Measurements from ENCODE around the gene TSHR.
"Not testable (repeated sequence)": the region's sequence is repeated elsewhere in the genome, so short reads cannot be mapped to it uniquely, and the experiment has no call there.

The TSHR gene

DNA sequence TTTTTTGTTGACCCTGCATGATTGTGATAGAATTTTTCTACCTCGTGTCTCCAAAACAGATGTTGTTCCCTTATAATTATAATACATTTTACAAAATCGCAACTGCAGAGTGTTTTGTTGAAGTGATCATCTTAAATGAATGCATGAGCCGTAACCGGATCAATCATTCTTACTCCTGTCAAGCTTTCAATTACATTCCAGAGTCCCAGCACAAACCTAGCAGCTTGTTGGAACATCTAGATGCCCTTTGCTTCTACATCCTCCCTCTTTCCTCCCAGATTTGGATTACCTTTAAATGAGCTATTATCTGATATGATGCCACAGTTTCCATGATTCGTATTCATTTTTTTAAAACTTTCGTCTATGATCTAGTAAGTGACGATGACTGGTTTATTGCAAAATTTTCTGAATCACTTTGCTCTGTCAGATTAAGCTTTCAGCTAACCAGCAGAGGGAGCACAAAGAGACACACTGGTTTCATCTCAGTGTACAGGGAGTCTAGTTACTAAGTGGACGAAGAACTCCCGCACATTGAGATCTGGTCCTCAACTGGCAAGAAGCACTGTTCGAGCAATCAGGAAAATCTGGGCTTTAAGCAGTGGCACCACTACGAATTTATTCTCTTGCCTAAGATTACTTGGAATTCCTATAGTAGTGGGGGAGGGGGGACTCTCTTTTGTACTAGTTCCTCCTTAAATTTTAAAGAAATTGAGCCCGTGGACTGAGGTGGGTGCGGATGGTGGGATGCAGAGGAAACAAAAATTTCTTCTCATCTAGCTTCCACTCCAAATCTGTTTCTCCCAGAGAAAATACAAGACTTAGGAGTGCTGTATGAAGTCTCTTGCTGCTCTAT is 40.9 kb downstream of the TSHR start:
- DNase-seq (ENCODE audit: low read depth in 2 of 2), result no peak

DNA sequence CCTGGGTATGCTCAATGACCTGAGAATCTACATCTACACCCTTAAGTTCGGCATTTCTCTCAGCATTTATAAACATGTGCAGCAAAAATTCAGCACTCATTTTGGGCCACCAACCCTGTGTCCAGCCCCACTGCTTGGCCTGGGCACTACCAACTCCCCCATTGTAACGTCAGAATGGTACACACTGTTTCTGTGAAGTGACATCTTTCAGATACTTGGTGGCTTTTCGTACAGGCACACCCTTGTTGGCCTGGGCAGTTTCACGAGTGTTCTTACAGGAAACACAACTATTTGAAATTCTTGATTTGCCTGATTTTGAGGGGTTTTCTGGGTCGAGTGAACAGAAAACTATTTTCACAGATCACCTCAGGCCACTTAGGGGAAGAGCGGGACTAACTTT is 46.0 kb downstream of the TSHR start:
- DNase-seq (ENCODE audit: low read depth in 2 of 2), result no peak

DNA sequence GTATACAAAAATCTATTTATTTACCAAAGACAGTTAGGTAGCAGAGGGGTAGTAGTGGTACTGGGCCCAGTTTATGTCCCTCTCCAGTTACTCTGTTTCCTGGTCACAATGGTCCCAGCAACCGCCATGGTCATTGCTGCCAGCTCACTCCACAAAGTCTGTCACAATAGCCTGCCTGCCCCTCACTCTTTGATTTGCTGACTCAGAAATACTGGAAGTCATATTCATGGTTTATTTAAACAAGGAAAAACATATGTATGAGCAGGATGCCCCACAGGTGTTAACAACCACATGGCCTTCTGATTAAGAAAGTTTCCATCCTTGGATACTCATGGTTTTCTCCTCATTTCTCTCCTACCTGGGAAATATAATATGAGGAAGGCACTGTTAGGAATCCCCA is 49.2 kb downstream of the TSHR start:
- no peak for DNase-seq (ENCODE audit: low read depth in 2 of 2)

DNA sequence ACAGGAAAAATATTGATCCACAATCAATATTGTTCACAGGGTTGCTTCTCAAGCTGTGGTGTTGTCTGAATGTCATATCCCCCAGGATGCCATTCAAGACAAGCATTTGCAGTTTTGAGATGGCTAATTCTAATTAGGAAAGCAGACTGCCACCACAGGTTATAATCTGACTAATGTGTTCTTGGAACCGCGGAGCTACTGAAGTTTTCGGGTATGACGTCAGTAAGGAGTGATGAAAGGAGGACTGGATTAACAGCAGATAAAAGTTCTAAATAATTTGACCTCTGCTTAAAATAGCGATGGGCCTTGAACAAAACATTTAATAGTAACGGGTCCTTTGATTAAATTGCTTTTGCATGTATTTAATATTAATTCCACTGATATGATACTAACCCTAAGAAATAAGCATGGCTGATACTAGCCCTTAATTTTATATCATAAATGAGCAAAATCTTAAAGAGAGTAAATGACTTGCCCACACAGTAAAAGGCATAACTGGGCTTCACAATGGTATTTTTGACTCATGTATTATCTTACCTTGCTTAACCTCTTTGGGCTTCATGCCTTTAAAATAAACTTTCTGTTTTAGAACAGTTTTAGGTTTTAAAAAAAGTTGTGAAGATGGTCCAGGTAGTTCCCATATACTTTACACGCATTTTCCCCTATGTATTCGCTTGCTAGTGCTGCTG is 50.3 kb downstream of the TSHR start:
- no peak for DNase-seq (ENCODE audit: low read depth in 2 of 2)

DNA sequence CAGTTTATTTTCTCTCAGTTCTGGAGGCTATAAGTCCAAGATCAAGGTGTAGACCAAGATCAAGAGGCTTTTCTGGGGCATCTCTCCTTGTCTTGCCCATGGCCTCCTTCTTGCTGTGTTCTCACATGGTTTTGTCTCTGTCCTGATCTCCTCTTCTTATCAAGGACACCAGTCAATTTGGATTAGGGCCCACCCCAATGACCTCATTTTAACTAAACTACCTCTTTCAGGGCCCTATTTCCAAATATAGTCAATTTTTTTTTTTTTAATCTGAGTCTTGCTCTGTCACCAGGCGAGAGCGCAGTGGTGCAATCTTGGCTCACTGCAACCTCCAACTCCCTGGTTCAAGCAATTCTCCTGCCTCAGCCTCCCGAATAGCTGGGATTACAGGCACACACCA is 50.8 kb downstream of the TSHR start:
- DNase-seq (ENCODE audit: low read depth in 2 of 2), result no peak

DNA sequence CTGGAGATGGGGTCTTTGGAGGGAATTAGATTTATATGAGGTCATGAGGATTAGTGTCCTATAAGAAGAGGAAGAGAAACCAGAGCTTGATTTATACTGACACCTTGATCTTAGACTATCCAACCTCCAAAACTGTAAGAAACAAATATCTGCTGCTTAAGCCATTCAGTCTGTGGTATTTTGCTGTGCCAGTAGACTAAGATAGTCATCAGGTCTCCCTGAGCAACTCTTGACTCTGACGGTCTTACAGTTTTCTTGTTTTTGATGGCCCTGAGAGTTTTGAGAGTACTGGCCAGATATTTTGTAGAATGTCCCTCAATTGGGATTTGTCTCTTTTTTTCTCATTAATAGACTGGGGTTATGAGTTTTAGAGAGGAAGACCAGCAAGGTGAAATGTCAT is 51.7 kb downstream of the TSHR start:
- DNase-seq (ENCODE audit: low read depth in 2 of 2), result no peak

DNA sequence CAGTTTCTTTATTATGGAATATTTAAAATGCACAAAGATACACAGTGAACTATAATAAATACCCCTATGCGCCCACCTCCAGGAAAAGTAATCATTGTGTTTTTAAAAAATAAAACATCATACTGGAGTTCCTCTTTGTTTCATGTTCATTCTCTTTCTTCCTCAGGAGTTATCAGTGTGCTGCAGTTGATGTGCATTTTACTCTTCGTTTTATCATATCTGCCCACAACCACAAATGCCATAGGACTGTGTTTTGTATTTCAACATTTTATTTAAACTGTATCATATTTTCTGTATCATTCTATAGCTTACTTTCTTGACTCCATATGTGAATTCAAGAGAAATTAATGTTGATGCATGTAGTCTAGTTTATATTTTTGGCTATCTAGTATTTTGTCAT is 53.9 kb downstream of the TSHR start:
- DNase-seq (ENCODE audit: low read depth in 2 of 2), result no peak

DNA sequence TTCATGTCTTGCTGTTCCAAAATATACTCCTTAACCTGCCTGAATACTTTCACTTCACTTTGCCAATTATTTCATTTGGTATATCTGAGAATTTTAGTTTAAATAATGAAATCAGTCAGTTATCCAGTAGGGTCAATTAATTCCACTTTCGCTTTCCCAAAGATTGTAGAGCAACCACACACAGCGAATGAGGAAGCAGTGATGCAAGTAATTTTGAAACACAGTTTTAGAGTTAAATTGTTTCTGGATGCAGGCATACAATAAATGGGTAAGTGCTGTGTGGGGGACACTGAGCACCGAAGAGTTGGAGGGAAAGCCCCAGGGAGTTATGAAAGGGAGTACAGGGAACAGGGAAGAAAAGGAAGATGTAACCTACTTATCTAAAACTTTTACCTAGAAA is 62.8 kb downstream of the TSHR start:
- no peak for DNase-seq (ENCODE audit: low read depth in 2 of 2)

DNA sequence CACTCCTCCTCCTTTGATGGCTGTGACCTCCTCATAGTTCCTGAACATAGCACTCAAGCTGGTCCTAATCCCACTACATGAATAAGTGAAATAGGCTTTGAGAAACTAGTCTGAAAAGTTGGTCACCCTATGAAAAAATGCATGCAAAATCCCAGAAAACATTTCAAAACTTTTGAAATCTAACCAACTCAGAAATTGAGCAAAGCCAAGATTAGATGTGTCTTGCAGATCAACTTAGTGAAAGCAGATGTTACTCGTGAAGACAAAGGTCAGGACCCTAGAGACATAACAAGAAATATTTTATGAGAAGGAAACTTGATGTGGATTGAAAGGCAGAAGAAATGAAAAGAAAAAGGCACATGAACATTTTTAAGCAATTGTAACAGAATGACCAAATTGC is 63.3 kb downstream of the TSHR start:
- no peak for DNase-seq (ENCODE audit: low read depth in 2 of 2)

DNA sequence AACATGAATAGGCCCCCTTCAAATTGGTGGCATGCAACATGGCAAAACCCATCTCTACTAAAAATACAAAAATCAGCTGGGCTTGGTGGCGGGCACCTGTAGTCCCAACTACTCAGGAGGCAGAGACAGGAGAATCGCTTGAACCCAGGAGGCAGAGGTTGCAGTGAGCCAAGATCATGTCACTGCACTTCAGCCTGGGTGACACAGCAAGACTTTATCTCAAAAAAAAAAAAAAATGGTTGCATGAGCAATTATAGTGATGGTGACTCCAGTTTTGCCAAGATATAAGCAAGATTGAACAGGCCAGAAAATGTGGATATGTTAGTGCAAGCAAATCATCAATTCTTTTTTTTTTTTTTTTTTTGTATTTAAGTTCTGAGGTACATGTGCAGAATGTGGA is 63.7 kb downstream of the TSHR start:
- DNase-seq (ENCODE audit: low read depth in 2 of 2), result not testable (repeated sequence)

DNA sequence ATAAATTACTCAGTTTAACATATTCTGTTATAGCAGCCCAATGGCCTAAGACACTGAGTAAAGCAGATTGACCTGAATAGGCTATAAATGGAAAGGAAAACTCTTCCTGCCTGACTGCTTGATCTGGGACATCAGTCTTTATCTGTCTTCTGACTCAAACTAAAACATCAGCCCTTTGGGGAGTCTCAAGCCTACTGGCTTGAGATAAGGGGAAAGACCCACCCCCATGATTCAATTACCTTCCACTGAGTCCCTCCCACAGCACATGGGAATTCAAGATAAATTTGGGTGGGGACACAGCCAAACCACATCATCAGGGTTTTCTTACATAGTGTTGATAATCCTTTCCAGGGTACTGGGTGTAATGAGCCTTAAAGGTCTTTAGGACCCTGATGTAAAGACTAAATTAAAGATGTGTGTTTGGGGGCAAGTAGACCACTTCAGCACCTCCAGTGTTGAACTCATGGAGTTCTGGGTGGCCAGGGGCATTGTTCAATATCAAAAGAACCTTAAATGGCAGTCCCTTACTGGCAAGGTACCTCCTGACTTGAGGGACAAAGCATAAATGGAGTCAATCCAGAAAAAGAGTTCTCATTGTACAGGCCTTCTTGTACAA is 67.8 kb downstream of the TSHR start:
- DNase-seq (ENCODE audit: low read depth in 2 of 2), result no peak

DNA sequence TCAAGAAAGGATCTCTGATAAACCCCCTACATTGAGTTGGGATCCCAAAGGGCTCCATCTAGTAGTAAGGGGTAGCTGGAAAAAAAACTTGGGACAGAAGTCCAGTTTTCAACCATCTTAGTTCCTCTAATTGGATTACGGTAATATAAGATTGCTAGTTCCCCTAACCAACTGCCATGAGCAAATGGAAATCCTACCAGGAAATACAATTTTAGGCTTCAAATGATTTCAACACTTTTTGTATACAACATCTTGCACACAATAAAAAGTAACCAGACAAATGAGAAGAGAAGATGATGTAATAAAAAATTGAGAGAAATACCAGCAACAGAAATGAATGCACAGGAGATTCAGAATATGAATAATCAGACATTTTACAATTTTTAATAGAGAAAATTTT is 73.0 kb downstream of the TSHR start:
- no peak for DNase-seq (ENCODE audit: low read depth in 2 of 2)

DNA sequence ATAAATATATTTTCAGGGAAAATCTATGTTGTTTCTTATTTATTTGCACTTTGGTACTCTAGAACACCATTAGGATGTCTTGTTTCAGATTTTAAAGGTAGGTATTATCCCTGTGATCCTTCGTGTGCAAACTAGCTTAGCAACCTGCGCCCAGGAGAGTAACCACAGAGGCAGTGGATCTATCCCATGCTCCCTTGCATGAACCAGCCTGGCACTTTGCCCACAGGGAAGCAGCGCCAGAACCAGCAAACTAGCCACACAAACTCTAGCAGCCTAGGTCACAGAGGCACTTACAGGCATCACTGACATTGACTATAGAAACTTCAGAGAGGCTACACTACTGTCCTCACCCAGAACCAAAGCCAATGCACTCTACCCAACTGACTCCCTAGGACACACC is 76.1 kb downstream of the TSHR start:
- DNase-seq (ENCODE audit: low read depth in 2 of 2), result no peak

DNA sequence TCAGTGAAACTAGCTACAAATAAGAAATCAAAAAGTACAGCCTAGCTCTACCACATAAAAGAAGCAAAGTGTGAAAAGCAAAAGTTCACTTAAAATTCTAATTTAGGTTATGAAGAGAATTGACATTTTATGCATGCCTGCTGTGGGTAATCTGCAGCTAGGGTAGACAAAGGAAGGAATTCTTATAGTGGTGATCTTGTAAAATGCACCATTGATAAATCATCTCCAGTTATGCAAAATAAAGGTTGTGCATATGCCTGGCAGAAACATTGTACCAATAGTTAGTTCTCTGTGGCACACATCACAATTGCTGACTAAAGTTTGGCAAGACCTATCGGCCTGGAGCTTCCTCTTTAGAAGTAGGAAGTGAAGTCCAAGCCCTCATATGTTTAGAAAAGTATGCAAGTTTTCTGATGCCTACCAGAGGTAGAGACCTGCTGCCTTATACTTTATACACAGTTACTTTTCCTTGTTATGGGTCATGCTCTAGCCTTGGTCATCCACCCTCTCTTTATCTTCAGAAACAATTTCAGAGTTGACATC is 78.3 kb downstream of the TSHR start:
- DNase-seq (ENCODE audit: low read depth in 2 of 2), result no peak

DNA sequence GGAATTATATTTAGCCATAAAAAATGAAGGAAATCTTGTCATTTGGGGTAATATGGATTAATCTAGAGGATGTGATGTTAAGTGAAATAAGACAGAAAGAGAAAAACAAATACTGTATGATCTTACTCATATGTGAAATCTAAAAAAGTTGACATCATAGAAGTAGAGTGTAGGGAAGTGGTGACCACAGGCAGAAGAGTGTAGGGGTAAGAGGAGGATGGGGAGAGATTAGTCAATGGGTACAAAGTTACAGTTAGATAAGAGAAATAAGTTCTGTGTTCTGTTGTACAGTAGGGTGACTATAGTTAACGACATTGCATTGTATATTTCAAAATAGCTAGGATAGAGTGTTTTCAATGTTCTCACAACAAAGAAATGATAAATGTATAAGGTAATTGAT is 87.0 kb downstream of the TSHR start:
- DNase-seq (ENCODE audit: low read depth in 2 of 2), result no peak

DNA sequence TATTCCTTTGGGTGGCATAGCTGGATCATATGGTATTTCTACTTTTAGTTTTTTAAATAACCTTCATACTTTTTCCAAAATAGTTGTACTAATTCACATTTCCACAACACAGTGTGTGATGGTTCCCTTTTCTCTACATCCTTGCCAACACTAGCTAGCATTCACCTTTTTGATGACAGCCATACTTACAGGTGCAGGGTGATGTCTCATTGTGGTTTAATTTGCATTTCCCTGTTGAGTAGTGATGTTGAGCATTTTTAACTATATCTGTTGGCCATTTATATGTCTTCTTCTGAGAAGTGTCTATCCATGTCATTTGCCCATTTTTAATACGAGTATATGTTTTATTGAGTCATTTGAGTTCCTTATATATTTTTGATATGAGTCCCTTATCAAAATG is 96.1 kb downstream of the TSHR start:
- no peak for DNase-seq (ENCODE audit: low read depth in 2 of 2)

DNA sequence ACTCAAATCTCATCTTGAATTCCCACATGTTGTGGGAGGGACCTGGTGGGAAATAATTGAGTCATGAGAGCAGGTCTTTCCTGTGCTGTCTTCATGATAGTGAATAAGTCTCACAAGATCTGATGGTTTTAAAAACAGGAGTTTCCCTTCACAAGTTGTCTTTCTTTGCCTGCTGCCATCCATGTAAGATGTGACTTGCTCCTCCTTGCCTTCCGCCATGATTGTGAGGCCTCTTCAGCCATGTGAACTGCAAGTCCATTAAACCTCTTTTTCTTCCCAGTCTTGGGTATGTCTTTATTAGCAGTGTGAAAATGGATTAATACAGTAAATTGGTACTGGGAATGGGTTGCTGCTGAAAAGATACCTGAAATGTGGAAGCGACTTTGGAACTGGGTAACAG is 98.6 kb downstream of the TSHR start:
- not testable (repeated sequence) for DNase-seq (ENCODE audit: low read depth in 2 of 2)

DNA sequence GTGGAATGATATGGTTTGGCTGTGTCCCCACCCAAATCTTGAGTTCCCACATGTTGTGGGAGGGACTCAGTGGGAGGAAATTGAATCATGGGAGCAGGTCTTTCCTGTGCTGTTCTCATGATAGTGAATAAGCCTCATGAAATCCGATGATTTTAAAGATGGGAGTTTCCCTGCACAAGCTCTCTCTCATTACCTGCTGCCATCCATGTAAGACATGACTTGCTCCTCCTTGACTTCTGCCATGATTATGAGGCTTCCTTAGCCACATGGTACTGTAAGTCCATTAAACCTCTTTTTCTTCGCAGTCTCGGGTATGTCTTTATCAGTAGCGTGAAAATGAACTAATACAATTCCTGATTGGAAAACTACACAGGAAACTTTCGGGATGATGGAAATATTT is 100.5 kb downstream of the TSHR start:
- no peak for DNase-seq (ENCODE audit: low read depth in 2 of 2)

DNA sequence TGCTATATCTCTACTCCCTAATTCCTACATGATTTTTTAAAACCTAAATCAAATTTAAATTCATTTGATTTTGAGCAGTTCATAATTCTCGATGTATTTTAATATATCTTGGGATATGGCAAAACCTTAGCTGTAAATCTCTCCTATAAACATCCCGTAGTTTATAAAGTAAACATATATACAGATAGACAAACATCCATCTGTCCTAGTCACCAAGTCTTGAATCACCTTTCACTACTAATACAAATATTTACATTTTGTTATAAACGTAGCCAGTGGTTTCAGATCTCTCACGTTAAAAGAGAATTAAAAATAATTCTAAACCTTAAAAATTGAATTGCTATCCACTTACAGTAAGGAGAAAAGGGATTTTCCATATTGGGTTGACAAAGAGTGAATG is 107.0 kb downstream of the TSHR start:
- DNase-seq (ENCODE audit: low read depth in 2 of 2), result no peak

DNA sequence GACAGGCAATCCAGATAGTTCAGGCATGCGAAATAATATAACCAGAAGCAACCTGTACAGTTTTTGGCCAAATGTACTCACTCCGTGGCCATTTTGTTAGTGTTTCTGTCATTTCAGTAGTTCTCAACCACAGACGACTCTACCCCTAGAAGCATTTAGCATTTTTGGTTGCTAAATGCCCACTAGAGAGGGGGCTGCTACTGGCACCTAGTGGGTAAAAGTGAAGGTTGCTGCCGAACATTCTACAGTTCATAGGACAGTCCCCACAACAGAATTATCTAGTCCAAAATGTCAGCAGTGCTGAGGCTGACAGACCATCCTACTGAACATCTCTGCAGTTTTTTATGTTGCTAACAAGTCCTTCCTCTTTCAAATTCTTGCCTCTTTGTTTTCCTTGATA is 107.4 kb downstream of the TSHR start:
- DNase-seq (ENCODE audit: low read depth in 2 of 2), result no peak

DNA sequence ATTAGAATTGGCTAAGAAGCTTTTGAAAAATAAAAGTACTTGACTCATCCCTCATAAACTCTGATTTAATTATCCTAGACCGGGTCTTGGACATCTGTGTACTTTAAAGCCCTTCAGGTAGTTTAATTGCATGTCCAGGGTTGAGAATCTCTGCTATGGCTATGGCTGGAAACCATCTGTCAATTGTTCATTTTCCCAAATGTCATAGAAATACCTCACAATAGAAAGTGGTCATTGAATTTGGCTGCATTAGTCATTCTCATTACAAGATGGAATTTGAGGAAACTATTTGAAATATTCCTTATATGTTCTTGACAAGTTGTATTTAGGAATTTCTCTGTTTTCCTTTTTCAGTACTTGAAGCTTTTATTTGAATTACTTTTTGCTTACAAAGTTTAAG is 111.3 kb downstream of the TSHR start:
- DNase-seq (ENCODE audit: low read depth in 2 of 2), result no peak

DNA sequence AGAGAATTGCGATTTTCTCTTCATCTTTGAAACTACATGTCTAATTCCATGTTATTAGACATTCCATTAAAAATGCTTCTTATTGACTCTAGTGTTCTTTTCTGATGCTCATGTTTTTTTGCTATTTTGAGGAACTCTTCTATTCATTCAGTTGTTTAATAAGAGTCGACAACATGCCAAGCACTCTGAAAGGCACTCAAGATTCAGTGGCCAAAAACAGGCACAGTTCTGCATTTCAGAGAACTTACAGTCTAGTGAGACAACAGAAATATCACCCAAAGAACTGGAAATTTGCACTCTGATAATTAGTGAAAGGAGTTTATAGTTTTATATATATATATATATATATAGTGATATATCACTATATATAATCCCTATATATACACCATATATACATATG is 111.7 kb downstream of the TSHR start:
- DNase-seq (ENCODE audit: low read depth in 2 of 2), result no peak
